ENCODE data around the gene ACER3.

ACER3 gene

DNA sequence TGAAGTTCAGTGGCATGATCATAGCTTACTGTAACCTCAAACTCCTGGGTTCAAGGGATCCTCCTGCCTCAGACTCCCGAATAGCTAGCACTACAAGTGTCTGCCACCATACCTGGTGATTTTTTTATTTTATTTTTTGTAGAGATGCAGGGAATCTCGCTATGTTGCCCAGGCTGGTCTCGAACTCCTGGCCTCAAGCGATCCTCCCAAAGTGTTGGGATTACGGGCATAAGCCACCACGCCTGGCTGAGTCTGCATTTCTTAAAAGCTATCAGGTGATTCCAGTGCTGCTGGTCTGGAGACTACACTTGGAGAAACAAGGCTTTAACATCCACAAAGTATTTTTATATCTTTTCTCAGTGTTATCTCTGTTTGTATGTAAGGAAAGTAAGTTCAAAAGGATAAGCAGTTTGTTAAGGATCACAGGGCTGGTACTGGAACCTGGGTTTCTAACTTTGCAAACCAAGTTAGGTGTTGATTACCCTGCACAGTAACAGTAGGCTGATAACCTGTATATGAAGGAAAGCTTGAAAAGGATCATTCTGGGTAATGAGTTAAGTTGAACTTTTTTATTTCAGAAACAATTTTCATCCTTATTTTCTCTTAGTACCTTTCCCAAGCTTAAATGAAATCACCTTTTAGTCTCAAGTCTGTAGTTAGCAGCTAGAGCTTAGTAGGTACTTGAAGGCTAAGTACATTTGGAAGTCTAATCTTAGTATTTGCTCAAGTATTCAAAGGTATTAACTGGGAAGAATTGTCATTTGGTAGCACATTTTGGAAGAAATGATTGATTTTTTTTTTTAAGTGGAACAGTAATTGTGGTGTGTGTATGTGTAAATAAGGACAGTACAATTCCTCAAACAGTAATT is 12.5 kb downstream of the ACER3 start:
- Histone ChIP-seq H3K9me3 (replicated peaks in 1 of 11) (peaks cover 0 to 6% (median 0%) of the 10 kb centered on the region in 11 experiments; a peak in 1 of 22 replicates), H3K4me1 (no peaks in the 10 kb centered on the region), H3K36me3 (peaks cover 16 to 28% (median 20%) of the 10 kb centered on the region in 11 experiments; a peak in 21 of 22 replicates), H3K9ac (no peak overlapping the region), H4K20me1 (peaks cover 0 to 67% (median 3%) of the 10 kb centered on the region in 11 experiments; a peak in 6 of 22 replicates), H3K27ac (no peak overlapping the region), H3K4me3 (no peak overlapping the region), H3K4me2 (no peak overlapping the region), H3K27me3 (no peaks in the 10 kb centered on the region)
- no peak for TF ChIP-seq Cebpa-rat (IDR thresholded peaks at IDR 0.05)

DNA sequence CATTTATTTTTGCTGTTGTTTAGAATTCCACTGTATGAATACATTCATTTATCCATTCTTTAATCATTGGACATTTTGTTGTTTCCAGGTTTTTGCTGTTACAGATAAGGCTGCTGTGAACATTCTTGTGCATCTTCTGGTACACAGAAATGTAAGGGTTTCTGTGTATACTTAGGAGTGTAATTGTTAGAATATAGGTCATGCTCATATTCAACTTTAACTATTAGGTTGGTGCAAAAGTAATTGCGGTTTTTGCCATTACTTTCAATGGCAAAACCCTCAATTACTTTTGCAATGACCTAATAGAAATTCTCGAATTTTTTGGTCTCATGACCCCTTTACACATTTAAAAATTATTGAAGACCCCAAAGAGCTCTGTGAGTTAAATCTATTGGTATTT is 17.3 kb downstream of the ACER3 start:
- H3K36me3 ChIP-seq = peaks cover 0 to 9% (median 0%) of the 10 kb centered on the region in 11 experiments; a peak in 3 of 22 replicates
- H3K9ac ChIP-seq = no peak overlapping the region
- peaks cover 0 to 73% (median 0%) of the 10 kb centered on the region in 11 experiments; a peak in 4 of 22 replicates for H4K20me1 ChIP-seq
- no peaks in the 10 kb centered on the region for H3K4me1 ChIP-seq
- H3K4me2 ChIP-seq = no peak overlapping the region
- H3K9me3 ChIP-seq (replicated peaks in 1 of 11) = peaks cover 0 to 20% (median 0%) of the 10 kb centered on the region in 11 experiments; a peak in 5 of 22 replicates
- no peak overlapping the region for H3K27ac ChIP-seq
- H3K4me3 ChIP-seq = no peak overlapping the region
- H3K27me3 ChIP-seq = no peaks in the 10 kb centered on the region
- no peak for TF ChIP-seq Cebpa-rat (IDR thresholded peaks at IDR 0.05)

- H4K20me1 ChIP-seq = peaks cover 0 to 73% (median under 1%) of the 10 kb centered on the region in 11 experiments; a peak in 9 of 22 replicates
- H3K4me1 ChIP-seq = peaks cover 2 to 22% (median 9%) of the 10 kb centered on the region in 10 experiments; a peak in 19 of 20 replicates
- H3K4me2 ChIP-seq = no peak overlapping the region
- no peak overlapping the region for H3K4me3 ChIP-seq
- H3K9me3 ChIP-seq (replicated peaks in 1 of 11) = peaks cover 0 to 20% (median 0%) of the 10 kb centered on the region in 11 experiments; a peak in 5 of 22 replicates
- H3K9ac ChIP-seq = no peak overlapping the region
- no peaks in the 10 kb centered on the region for H3K27me3 ChIP-seq
- TF ChIP-seq Cebpa-rat (IDR thresholded peaks at IDR 0.05) = no peak
- H3K36me3 ChIP-seq = peaks cover 0 to 9% (median 0%) of the 10 kb centered on the region in 11 experiments; a peak in 3 of 22 replicates
- no peak overlapping the region for H3K27ac ChIP-seq
Observed at GRCh38 chr11:76880314-76880713, 19.6 kb downstream of the ACER3 start.

DNA sequence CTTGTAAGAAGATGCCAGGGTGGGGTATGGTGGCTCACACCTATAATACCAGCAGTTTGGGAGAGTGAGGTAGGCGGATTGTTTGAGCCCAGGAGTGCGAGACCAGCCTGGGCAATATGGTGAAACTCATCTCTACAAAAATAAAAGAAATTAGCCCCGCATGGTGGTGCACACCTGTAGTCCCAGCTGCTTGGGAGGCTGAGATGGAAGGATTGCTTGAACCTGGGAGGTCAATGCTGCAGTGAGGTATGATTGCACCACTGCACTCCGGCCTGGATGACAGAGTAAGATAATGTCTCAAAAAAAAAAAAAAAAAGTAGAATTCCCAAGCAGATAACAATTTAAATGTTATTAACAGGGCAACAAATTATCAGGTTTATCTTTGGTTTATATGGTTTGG is 20.2 kb downstream of the ACER3 start:
- Histone ChIP-seq H3K27ac (no peak overlapping the region), H3K36me3 (peaks cover 0 to 9% (median 0%) of the 10 kb centered on the region in 11 experiments; a peak in 3 of 22 replicates), H3K4me3 (no peak overlapping the region), H3K27me3 (no peaks in the 10 kb centered on the region), H4K20me1 (peaks cover 0 to 74% (median 4%) of the 10 kb centered on the region in 11 experiments; a peak in 9 of 22 replicates), H3K4me1 (peaks cover 6 to 29% (median 16%) of the 10 kb centered on the region in 10 experiments; a peak in 19 of 20 replicates), H3K4me2 (no peak overlapping the region), H3K9me3 (replicated peaks in 1 of 11) (peaks cover 0 to 20% (median 0%) of the 10 kb centered on the region in 11 experiments; a peak in 5 of 22 replicates), H3K9ac (no peak overlapping the region)
- no peak for TF ChIP-seq Cebpa-rat (IDR thresholded peaks at IDR 0.05)

GRCh38 chr11:76885390-76886097 is 24.8 kb downstream of the ACER3 start:
- Histone ChIP-seq H3K4me2 (peak overlapping the region in 10 of 11 experiments; percentile 6 to 85 (median 73); a peak in 18 of 22 replicates), H3K36me3 (peaks cover 0 to 20% (median 0%) of the 10 kb centered on the region in 11 experiments; a peak in 3 of 22 replicates), H3K9ac (no peak overlapping the region), H4K20me1 (peaks cover 0 to 79% (median 21%) of the 10 kb centered on the region in 11 experiments; a peak in 13 of 22 replicates), H3K9me3 (replicated peaks in 1 of 11) (peaks cover 0 to 5% (median 0%) of the 10 kb centered on the region in 11 experiments; a peak in 2 of 22 replicates), H3K27ac (no peak overlapping the region), H3K4me1 (peaks cover 6 to 33% (median 17%) of the 10 kb centered on the region in 10 experiments; a peak in 19 of 20 replicates), H3K4me3 (no peak overlapping the region), H3K27me3 (no peaks in the 10 kb centered on the region)
- TF ChIP-seq Cebpa-rat (IDR thresholded peaks at IDR 0.05) = no peak

DNA sequence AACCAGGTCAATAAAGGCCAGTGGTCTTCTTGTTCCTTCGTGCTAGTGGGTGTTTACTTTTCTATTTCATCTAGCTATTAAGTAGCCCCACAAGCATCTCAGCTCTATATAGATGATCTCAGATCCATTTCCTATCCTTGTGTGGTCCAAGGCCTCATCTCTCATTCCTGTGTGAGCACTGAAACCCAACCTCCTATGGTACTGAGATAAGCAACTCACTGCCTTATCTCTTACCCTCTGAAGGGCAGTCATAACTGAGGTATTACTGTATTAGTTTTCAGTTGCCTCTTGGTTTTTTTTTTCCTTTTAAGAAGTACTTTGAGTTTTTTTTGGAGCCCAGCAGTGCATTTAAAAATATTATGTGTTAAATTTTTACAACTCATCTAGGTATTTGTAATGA is 28.3 kb downstream of the ACER3 start:
- H3K4me3 ChIP-seq = no peak overlapping the region
- peaks cover 0 to 19% (median 0%) of the 10 kb centered on the region in 11 experiments; a peak in 4 of 22 replicates for H3K36me3 ChIP-seq
- no peaks in the 10 kb centered on the region for H3K27me3 ChIP-seq
- H3K4me1 ChIP-seq = peaks cover 10 to 26% (median 17%) of the 10 kb centered on the region in 10 experiments
- no peaks in the 10 kb centered on the region for H3K9me3 ChIP-seq (replicated peaks in 1 of 11)
- no peak for TF ChIP-seq Cebpa-rat (IDR thresholded peaks at IDR 0.05)
- H3K9ac ChIP-seq = no peak overlapping the region
- peaks cover 0 to 76% (median 18%) of the 10 kb centered on the region in 11 experiments; a peak in 13 of 22 replicates for H4K20me1 ChIP-seq
- H3K4me2 ChIP-seq = no peak overlapping the region
- no peak overlapping the region for H3K27ac ChIP-seq

GRCh38 chr11:76889411-76889975 is 28.8 kb downstream of the ACER3 start:
- no peak overlapping the region for H3K4me3 ChIP-seq
- H3K4me2 ChIP-seq = no peak overlapping the region
- H3K9ac ChIP-seq = no peak overlapping the region
- H3K36me3 ChIP-seq = peaks cover 0 to 20% (median 0%) of the 10 kb centered on the region in 11 experiments; a peak in 4 of 22 replicates
- H3K4me1 ChIP-seq = peaks cover 10 to 21% (median 15%) of the 10 kb centered on the region in 10 experiments
- H3K9me3 ChIP-seq (replicated peaks in 1 of 11) = no peaks in the 10 kb centered on the region
- no peak overlapping the region for H3K27ac ChIP-seq
- H4K20me1 ChIP-seq = peaks cover 0 to 72% (median 18%) of the 10 kb centered on the region in 11 experiments; a peak in 13 of 22 replicates
- no peak for TF ChIP-seq Cebpa-rat (IDR thresholded peaks at IDR 0.05)
- H3K27me3 ChIP-seq = no peaks in the 10 kb centered on the region

GRCh38 chr11:76890329-76890728 is 29.6 kb downstream of the ACER3 start:
- peaks cover 6 to 16% (median 9%) of the 10 kb centered on the region in 10 experiments for H3K4me1 ChIP-seq
- no peak overlapping the region for H3K4me3 ChIP-seq
- H4K20me1 ChIP-seq = peaks cover 0 to 65% (median 15%) of the 10 kb centered on the region in 11 experiments; a peak in 13 of 22 replicates
- peaks cover 0 to 20% (median 0%) of the 10 kb centered on the region in 11 experiments; a peak in 4 of 22 replicates for H3K36me3 ChIP-seq
- TF ChIP-seq Cebpa-rat (IDR thresholded peaks at IDR 0.05) = no peak
- H3K4me2 ChIP-seq = no peak overlapping the region
- H3K27ac ChIP-seq = no peak overlapping the region
- H3K27me3 ChIP-seq = no peaks in the 10 kb centered on the region
- H3K9ac ChIP-seq = no peak overlapping the region
- H3K9me3 ChIP-seq (replicated peaks in 1 of 11) = no peaks in the 10 kb centered on the region
